ENCODE results near the gene SESTD1.

Gene SESTD1

DNA sequence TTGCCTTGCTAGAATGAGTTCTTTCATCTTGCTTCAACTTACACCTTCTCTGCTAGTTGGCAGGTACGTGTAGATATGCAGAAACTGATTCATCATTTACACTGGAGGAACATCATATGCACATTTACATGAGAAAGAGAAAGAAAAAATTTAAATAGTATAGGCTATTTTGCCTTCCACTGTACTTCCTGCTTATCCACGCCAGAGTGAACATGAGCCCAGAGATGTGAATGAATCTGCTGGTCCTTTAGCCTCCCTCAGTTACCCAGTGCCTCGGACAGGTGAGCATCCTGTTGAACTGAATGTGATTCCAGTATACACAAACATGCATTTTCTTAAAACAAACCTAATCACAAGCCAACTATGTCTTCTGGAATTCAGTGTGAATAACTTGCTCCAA, 83.6 kb downstream of the SESTD1 start:
- DNase-seq, result no peak

DNA sequence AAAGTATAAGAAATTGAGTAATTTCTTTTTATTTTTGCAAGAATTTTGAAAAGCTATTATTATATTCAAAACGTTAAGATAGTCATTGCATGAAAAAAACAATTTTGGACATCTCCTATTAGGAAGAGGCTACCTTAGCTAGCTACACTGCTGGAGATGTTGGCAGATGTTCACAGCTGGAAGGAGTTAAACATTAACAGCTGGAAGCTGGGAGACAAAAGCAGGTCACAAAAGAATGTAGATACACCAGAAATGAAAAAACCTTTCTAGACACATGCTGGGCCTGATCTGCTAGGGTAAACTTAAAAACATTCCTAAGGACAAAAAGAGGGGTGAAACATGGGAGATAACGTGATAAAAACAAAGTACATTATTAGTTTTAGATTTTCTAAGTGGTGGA, 84.4 kb downstream of the SESTD1 start:
- DNase-seq, result no peak

DNA sequence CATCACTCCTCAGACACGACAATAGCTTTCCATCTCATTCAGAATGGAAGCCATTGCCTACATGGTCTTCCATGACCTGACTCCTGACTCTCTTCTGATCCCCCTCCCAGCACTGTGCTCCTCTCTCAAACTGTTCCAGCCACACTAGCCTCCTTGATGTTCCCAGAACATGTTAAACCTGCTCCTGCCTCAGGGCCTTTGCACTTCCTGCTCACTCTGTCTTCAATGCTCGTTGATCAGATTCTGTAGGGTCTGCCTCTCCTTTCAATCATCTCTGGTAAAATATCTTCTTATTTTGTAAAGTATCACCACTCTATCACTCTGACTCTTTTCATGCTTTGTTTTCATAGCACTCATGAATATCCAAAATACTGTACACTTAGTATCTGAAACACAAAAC, 84.9 kb downstream of the SESTD1 start:
- DNase-seq, result no peak

DNA sequence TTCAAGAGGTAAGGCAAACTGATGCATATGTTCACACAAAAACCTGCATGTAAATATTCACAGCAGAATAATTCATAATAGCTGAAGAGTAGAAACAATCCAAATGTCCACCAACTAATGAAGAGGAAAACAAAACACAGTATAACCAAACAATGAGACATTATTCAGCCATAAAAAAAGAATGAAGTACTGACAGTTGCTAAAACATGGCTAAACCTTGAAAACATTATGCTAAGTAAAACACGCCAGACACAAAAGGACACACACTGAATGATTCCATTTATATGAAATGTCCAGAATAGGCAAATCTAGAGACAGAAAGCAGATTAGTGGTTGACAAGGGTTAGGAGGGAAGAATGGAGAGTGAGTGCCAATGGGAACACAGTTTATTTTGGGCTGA, 86.9 kb downstream of the SESTD1 start:
- DNase-seq, result no peak

DNA sequence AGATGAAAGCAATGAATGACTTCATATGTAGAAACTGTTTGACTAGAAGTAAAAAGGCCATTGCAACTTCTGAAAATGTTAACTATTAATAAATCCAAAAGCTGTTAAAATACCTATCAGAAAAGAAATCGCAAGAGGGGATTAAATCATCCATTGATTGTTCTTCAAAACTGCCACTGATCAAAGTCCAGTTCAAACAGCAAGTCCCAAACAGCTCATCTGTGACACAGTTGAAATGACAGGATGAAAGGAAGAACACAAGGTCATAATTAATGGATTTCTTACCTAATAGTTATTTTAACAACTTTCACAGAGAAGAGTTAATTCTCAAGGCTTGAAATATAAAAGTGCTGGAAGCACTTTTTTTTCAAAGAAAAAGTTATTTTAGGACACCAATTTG, 90.4 kb downstream of the SESTD1 start:
- no peak for DNase-seq

DNA sequence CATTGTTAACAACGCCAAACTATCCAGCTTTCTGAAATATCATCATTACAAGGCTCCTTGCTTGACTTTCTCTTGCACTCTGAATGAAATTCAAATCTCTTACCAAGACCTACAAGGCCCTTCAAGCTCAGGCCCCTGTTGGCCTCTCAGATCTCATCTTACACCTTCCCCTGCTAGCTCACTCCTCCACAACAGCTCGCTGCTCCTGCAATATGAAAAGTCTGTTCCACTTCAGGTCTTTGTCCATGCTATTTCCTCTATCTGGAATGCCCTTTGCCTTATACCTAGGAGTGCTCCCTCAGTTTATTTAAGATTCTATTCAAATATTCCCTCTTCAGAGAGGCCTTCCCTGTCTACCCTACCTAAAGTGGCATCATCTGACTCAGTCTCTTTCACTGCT, 91.7 kb downstream of the SESTD1 start:
- no peak for DNase-seq

DNA sequence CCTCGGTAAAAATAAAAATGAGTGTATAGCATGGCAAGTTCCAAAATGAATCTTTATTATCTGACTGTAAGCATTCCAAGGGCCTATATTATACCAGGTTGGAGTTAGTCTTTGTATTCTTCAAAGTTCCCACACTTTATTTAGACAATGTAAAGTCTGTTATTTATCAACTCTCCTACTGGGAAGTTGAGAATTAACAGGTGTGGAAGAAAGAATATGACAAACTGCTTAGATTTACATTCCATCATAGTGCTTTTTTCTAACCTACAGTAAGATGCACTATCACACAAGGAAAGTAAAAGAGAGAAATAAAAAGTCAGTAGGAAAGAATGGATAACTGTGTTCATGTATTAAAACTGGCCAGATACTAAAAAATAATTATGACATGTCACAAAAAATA, 93.3 kb downstream of the SESTD1 start:
- DNase-seq, result no peak

DNA sequence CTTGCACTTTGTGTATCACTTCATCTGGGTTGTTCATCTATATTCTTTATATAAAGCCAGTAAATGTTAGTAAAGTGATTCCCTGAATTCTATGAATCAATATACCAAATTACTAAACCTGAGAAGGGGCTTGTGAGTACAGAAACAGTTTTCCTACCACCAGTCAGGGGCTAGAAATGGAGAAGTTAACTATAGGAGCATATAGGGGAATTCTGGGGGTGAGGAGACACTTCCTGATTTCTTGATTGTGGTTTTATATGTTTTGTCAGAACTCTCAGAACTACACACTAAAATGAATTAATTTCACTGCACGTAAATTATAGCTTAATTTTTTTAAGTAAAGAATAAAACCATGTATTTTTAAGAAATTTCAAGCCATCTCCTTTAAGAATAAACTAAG, 93.7 kb downstream of the SESTD1 start:
- DNase-seq, result no peak

DNA sequence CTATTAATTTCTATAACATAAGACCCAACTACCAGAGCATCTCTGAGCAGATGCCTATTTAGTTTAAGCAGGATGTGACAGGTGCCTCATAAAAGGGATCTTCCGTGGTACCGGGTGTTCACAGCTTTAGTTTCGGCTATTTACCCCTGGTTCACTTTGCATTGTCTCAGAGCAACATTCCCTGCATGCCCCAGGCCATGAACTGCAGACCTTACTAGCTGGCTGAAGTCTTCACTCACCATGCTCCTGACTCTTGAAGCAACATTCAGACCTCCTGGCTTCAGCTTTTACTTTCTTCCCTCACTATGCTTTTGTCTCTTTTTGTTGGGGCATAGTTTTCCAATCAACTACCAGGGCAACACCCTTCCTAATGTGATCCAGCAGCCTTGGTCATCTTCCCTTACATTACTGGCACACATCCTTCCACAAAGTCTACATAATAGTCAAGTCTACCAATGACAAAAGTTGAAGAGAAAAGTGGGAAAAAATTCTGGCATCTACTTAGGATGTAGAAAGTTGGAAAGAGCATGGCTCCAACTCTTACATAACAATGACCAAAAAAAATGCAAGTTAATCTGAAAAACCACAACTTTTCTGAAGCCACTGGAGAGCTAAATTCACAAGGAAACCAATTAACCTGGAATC, 99.2 kb downstream of the SESTD1 start:
- no peak for DNase-seq

DNA sequence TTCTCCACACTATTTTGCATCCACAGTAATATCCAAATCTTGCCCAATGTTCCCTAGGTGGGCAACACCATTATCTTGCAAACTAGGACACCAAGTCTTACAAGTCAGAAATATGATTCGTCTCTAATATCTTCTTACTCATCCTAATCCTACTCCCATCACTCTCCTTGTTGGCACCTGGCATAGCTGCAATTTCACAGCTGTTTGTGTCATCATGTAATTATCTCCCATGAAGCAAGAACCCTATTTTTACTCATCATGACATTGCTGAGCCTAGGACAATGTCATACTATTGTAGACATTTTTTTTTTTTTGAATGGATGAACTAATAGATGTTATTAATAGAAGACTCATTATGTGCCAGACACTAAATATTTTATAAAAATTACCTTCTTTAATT, 123.4 kb downstream of the SESTD1 start:
- DNase-seq, result no peak

DNA sequence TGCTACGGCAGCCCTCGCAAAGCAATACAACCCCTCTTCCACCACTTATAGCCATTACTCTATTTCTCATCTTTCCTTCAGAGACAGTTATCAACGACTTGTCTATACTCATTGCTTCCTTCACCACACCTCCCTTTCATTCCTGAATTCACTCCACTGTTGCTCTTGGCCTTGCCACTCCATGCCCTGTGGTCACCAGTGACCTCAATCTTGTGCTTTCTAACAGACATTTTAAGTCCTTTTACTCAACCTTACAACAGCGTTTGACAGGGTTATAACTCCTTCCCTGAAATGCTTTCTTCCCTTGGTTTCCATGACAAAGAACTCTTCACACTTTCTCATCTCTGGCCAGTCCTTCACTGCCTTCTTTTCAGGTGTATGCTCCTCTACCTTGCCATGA, 124.1 kb downstream of the SESTD1 start:
- no peak for DNase-seq

DNA sequence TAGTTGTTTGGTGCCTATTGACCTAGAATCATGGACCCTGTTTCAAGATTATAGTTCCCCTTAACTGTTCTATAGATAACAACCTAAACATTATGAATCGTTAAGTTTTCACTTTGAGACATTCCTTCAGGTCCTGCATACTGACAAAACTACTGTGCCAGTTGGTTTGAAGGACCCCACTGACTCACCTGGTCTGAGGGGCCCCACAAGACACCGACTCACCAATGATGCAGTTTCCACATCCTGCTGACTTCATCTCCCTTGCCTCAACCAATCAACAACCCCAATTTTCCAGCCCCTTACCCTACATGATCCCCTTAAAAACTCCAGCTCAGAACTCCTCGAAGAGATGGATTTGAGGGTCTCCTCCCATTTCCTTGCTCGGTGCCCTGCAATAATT, 125.1 kb downstream of the SESTD1 start:
- DNase-seq, result no peak

DNA sequence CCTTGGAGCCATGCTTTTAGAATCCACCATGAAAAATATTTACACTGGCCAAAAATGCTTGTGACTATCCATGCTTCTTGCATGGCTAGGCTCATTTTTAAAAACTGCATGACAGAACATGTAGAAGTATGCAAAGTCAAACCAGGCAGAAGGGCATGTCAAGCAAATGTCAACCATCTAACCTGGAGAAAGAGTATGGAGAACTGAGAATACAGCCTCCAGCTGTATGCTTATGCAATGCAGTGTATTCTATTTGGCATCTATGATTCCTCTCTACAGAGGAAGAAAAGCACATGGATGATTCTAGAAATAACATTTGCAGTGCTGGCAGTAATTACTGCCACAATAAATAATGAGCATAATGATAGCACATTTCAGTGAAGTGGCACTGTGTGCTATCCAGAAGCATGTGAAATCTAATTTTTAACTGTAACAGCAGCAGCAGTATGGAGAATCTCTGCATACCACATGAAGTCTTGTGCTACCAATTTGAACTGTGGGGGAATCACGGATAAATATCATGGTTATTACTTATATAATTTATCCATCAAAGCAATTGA, 127.4 kb downstream of the SESTD1 start:
- no peak for DNase-seq

DNA sequence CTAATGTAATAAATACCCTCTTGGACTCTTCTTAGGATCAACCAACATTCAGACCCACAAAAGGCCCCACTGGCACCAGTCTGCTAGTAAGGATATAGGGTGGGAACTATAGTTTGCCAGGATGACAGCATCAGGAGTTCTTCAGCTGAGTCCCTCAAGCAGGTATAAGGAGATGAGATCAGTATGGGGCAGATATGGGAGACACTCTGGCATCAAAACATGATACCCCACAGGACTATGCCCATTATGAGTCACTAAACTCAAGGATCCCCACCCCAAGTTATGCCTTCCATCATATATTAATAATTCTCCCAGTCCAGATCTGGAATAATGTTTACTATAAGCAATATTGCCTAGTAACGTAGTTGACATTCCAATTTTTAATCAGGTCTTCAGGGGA, 131.6 kb downstream of the SESTD1 start:
- no peak for DNase-seq

DNA sequence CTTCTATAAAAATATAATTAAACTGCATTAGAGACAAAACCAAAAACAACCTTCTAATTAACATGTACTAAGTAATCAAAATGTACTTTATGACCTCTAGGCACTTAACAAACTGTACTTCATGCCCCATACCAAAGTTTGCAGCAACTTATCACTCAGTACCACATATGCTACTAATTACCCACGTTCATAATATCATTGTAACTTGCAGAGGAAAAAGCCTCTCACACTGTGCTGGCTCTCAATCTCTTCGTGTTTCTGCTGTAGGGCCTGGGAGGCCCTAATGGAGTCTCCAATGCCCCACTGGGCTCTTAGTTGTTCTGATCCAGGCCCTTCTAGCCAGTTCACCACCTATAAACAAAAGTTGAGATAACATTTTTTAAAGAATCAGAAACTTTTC, 132.6 kb downstream of the SESTD1 start:
- DNase-seq, result no peak

DNA sequence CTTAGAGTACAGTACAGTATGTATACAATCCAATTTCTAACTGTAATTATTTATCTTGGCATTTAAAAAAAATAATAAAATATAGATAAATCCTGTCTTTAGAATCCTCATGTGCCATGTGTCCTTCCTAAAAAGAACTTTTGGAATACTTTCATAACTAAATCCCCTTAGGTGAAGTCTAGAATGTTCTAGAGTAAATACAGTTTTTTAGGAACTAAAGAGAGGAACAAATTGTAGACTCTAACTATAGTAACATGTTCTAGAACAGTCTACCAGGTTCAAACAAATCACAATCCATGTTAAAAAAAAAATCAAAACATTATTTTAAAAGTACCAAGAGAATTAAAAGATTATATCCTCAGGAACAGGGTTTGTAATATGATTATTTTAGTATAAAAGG, 134.1 kb downstream of the SESTD1 start:
- DNase-seq, result no peak

DNA sequence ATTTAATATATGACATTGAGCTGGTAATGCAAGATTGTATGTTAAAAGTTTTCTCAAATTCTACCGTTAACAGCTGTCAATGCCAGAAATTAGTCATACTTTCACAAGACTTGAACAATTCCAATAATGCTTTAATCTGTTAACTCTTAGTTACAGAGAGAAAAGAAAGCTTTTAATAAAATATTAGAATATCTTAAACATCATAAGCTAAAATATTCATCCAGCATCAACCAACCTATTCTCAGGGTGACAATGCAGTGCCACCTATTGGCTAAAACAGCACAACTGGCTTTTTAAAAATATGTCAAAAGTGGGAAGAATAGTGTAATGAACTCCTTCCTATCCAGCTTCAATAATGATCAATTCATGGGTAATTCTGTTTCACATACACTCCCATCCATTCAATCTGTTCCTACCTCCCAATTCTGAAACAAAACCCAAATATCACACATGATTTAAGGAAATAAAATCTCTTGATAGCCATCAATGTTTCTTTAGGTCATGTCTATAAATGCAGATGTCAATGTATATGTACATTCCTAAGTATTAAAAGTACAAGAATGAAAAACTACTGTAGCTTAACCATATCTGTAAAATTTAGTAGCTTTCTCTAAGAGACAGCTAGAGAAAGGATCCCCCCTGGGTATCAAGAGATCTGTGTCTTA, 134.9 kb downstream of the SESTD1 start:
- DNase-seq, result peak; percentile 28

DNA sequence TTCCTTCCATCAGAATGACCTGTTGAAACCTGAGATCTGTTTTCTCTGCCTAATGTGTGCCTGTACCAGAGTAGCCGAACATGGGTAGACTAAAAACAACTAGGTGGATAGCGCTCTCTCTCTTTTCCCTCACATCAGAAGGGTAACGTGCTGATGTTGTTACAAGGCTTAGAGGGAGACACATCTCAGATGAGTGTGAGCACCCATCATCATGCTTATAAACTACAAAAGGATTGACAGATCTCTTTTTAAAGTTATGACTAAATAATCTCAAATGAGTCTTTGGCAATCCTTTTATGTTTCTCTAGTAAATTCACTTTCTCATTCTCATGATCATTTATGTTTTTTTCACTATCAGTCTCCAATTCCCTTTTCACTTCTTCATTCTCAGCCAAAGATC, 139.2 kb downstream of the SESTD1 start:
- DNase-seq, result no peak

DNA sequence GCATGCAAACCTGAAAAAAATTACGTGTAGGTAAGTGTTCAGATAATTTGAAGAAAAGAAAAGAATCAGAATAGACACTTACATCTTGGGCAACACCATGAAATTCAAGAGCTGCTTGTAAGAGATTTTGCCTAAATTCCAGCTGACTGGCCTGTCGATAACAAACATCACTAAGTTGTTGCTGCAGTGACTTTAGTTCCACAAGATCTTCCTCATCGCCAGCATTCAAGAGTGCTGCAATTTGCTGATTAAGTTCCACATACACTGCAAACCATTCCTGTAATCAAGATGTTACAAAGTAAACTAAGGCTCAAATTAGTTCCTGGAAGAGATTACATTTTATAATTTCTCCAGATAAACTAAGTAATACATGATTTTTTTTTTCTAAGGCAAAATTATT, 140.3 kb downstream of the SESTD1 start:
- no peak for DNase-seq

DNA sequence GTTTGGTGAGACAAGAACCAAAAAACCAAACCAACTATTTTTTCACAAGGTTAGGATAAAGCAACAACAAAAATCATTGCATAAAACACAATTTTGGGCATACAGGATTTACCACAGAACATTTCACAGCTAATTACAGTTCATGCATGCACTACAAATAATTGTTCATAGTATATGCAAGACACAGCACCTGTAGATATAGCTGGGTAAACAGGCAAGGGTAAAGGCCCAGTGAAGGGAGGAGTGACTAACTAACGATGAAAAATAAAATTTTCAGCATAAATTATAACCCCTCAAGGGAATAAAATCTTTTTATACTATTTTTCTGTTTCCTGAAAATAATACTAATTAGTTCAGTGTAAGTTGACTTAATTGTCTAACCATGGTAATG, 141.4 kb downstream of the SESTD1 start:
- no peak for DNase-seq

DNA sequence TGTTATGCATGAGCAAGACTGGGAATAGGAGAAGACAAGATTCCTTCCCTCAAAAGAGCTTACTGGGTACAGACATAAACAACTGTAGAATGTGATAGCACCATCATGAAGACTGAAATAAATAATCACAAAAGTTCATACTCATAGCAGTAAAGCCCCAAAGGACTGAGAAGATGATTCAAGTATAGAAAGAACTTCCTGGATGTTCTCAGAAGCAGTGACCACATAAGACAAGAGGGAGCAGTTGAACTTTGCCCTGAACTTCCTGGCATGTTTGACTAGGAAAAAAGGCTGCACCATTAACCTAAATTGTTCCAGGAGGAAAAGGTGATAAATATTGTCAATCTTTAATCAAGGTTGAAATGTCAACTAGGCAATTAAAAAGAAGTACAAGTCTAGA, 156.9 kb downstream of the SESTD1 start:
- DNase-seq, result no peak

DNA sequence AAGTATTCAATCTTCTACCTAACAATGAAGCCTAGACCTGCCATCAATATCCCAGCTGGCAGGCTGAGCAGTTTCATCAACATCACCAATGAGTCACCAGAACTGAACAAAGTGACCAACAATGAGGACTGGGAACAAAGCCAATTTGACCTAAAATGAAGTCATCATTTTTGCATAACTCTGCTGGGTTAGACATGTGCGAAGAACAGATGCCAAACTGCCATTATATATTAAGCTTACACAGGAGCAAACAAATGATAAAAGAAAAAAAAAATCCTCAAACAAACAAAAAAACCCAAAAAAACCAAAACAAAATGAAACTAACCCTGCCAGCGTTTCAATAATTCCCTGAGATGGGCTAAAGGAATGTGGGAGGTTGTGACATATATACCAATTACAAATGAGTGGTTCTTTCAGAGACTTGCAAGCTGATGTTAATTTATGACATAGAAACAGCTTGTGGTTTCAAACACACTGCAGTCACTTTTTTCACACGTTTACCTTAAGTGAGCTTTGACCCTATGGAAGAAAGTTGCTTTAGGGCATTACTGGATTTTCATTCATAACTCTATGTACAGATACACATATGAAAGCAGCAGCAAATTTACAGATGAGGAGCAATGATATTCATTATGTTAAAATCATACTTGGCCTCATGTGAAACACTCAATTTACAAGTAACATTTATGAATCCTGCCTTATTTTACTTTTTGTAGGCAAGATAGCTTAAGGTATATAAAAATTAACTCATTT, 157.8 kb downstream of the SESTD1 start:
- DNase-seq, result no peak

DNA sequence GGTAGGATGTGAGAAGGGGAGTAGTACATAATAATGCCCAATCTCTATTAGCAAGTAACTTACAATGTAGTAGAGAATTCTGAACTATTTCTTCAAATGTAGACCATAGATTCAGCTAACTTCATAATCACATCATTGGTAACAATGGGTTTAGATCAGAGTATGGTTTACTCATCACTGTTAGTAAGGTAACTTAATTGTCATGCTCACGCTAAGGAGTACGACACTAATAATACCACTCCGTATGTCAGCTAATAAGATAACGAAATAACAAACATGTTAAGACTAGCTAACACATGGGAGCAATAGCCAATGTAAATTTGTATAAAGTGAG, 158.3 kb downstream of the SESTD1 start:
- no peak for DNase-seq

DNA sequence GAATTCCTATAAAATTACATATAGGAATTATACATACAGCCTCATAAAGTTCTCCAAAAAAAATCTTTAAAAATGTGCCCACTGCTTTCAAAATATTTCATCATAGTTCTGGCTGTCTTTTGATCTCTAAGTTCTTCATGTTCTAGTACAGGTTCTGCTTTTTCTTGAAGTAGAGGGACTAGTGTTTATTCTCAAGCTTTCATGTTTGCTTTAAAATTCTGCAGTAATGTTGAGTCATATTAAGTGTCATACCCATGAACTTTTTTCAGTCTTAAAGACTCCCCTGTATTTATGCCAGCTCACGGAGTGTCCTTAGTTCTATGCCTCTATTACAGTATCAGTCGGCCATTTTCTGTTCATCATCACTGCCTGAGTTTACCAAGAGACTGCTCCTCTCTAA, 159.9 kb downstream of the SESTD1 start:
- DNase-seq, result no peak

Data from CD4-positive, alpha-beta T cell treated with Interleukin-12 subunit alpha and Interleukin-12 subunit beta, for 1 hour (primary cell).